Muscle of leg (tissue), 11 donors: ENCODE measurements around the gene GCC1. TPM values are rescaled to one million over a fixed set of nuclear protein-coding genes. Genes with fewer than 3 reads are reported as not detected.
A peak's percentile ranks its signal among the peaks of the same experiment; 100 is the strongest.

Source experiments
- DNase-seq: peaks from one replicate; pipeline ENCODE4 v3.0.0; 2013
- H3K27ac ChIP-seq: one replicate; pipeline ENCODE4 v1.5.1; 2013; ENCODE audit warnings: mild to moderate bottlenecking, low read length, control low read depth
- H3K27me3 ChIP-seq: one replicate; pipeline ENCODE4 v1.6.1; 2013; ENCODE audit warnings: low read length; ENCODE audit not compliant: control insufficient read depth, insufficient read depth
- H3K36me3 ChIP-seq: one replicate; pipeline ENCODE4 v1.6.1; 2013; ENCODE audit warnings: low read length; ENCODE audit not compliant: control insufficient read depth, insufficient read depth
- H3K4me1 ChIP-seq: one replicate; pipeline ENCODE4 v1.6.1; 2013; ENCODE audit warnings: low read length; ENCODE audit not compliant: control insufficient read depth, insufficient read depth
- H3K4me3 ChIP-seq: one replicate; pipeline ENCODE4 v1.5.1; 2013; ENCODE audit warnings: low read length, control low read depth
- H3K9me3 ChIP-seq: replicated peaks from 2 replicates; pipeline ENCODE4 v1.6.1; 2013; ENCODE audit warnings: low read depth, low read length; ENCODE audit not compliant: control insufficient read depth
- WGBS: methylation state at CpG from one replicate; pipeline ENCODE4 v1.1.5; 2013; ENCODE audit warnings: missing lambda C conversion rate; ENCODE audit not compliant: insufficient coverage; 5-methylcytosine and 5-hydroxymethylcytosine counted together
- polyA plus RNA-seq, 8 donors: library from polyadenylated mRNA; unstranded; fragments of 120-200 nt; gene quantifications; one replicate each; pipeline versions ENCODE4 v1.2.1 to v1.2.3, GENCODE V29; 2013; ENCODE audit warnings: inconsistent platforms in 1 of 8, low replicate concordance in 1 of 8; ENCODE audit not compliant: insufficient read length in 8 of 8, insufficient read depth in 1 of 8
- total RNA-seq: library from RNA; stranded (reverse); fragments of 120-200 nt; gene quantifications from one replicate; pipeline ENCODE4 v1.2.4, GENCODE V29; 2013

Gene GCC1
- total and polyA plus RNA-seq, 9 donors = 7.4 to 11.6 (median 9.2) TPM

- Histone ChIP-seq H3K27ac (no peak overlapping the region), H3K9me3 (no peaks in the 10 kb centered on the region), H3K27me3 (no peaks in the 10 kb centered on the region), H3K36me3 (peaks cover 19% of the 10 kb centered on the region), H3K4me3 (no peak overlapping the region), H3K4me1 (peaks cover 15% of the 10 kb centered on the region)
- 100% methylated on average over 1 of the region's 6 CpGs for WGBS
- no peak for DNase-seq
Observed at GRCh38 chr7:127591591-127591990, 6.2 kb upstream of the GCC1 start.

GRCh38 chr7:127591189-127591588, 5.8 kb upstream of the GCC1 start:
- no peak for DNase-seq
- no peak overlapping the region for H3K27ac ChIP-seq
- H3K4me3 ChIP-seq = no peak overlapping the region
- WGBS = 90% methylated on average over 7 of the region's 7 CpGs
- H3K36me3 ChIP-seq = peaks cover 19% of the 10 kb centered on the region
- no peaks in the 10 kb centered on the region for H3K27me3 ChIP-seq
- no peaks in the 10 kb centered on the region for H3K9me3 ChIP-seq
- peaks cover 15% of the 10 kb centered on the region for H3K4me1 ChIP-seq

GRCh38 chr7:127589896-127590295, 4.5 kb upstream of the GCC1 start:
- DNase-seq = no peak
- Histone ChIP-seq H3K36me3 (peaks cover 19% of the 10 kb centered on the region), H3K9me3 (no peaks in the 10 kb centered on the region), H3K27me3 (no peaks in the 10 kb centered on the region), H3K4me1 (peaks cover 18% of the 10 kb centered on the region), H3K27ac (no peak overlapping the region), H3K4me3 (no peak overlapping the region)
- WGBS = 83% methylated on average over 1 of the region's 3 CpGs

- DNase-seq = peak; percentile 68
- Histone ChIP-seq H3K4me3 (peak overlapping the region; percentile 95), H3K27ac (peak overlapping the region; percentile 71), H3K4me1 (peaks cover 28% of the 10 kb centered on the region), H3K27me3 (no peaks in the 10 kb centered on the region), H3K9me3 (no peaks in the 10 kb centered on the region), H3K36me3 (peaks cover 22% of the 10 kb centered on the region)
- 4% methylated on average over 26 of the region's 43 CpGs for WGBS
Observed at GRCh38 chr7:127588697-127589482, 3.5 kb upstream of the GCC1 start.

GRCh38 chr7:127588019-127588696, 2.8 kb upstream of the GCC1 start, which contains the start of gene ARF5:
Gene ARF5 (plus strand): TSS chr7:127588411. CDS start chr7:127588499, 88 bp downstream.
- WGBS = under 1% methylated on average over 74 of the region's 77 CpGs
- Histone ChIP-seq H3K9me3 (no peaks in the 10 kb centered on the region), H3K4me1 (peaks cover 33% of the 10 kb centered on the region), H3K36me3 (peaks cover 25% of the 10 kb centered on the region), H3K27me3 (no peaks in the 10 kb centered on the region), H3K4me3 (peak within 1 kb of the TSS; percentile 95), H3K27ac (peak within 1 kb of the TSS; percentile 88)
- peak; percentile 95 for DNase-seq

- WGBS = 17% methylated on average over 7 of the region's 20 CpGs
- Histone ChIP-seq H3K27me3 (no peaks in the 10 kb centered on the region), H3K27ac (peak overlapping the region; percentile 88), H3K9me3 (no peaks in the 10 kb centered on the region), H3K4me1 (peaks cover 36% of the 10 kb centered on the region), H3K36me3 (peaks cover 30% of the 10 kb centered on the region), H3K4me3 (peak overlapping the region; percentile 79)
- no peak for DNase-seq
Observed at GRCh38 chr7:127587663-127588018, 2.2 kb upstream of the GCC1 start.

- H3K36me3 ChIP-seq = peaks cover 37% of the 10 kb centered on the region
- no peak overlapping the region for H3K27ac ChIP-seq
- H3K27me3 ChIP-seq = no peaks in the 10 kb centered on the region
- 94% methylated on average over 2 of the region's 2 CpGs for WGBS
- H3K4me3 ChIP-seq = no peak overlapping the region
- DNase-seq = no peak
- no peaks in the 10 kb centered on the region for H3K9me3 ChIP-seq
- H3K4me1 ChIP-seq = peaks cover 41% of the 10 kb centered on the region
Observed at GRCh38 chr7:127586346-127586745, 950 bp upstream of the GCC1 start.

GRCh38 chr7:127584648-127585043, 750 bp downstream of the GCC1 start:
- WGBS = 32% methylated on average over 12 of the region's 12 CpGs
- Histone ChIP-seq H3K36me3 (peaks cover 32% of the 10 kb centered on the region), H3K27ac (peak overlapping the region; percentile 39), H3K27me3 (no peaks in the 10 kb centered on the region), H3K4me3 (peak overlapping the region; percentile 85), H3K9me3 (no peaks in the 10 kb centered on the region), H3K4me1 (peaks cover 41% of the 10 kb centered on the region)
- DNase-seq = no peak

- H3K27ac ChIP-seq = no peak overlapping the region
- 58% methylated on average over 12 of the region's 14 CpGs for WGBS
- H3K9me3 ChIP-seq = no peaks in the 10 kb centered on the region
- H3K4me3 ChIP-seq = no peak overlapping the region
- H3K27me3 ChIP-seq = no peaks in the 10 kb centered on the region
- DNase-seq = no peak
- H3K4me1 ChIP-seq = peaks cover 26% of the 10 kb centered on the region
- peaks cover 31% of the 10 kb centered on the region for H3K36me3 ChIP-seq
Observed at GRCh38 chr7:127582361-127582760, 3.0 kb downstream of the GCC1 start.

GRCh38 chr7:127581716-127582115, 3.7 kb downstream of the GCC1 start:
- no peak for DNase-seq
- H3K36me3 ChIP-seq = peaks cover 31% of the 10 kb centered on the region
- peaks cover 26% of the 10 kb centered on the region for H3K4me1 ChIP-seq
- no peak overlapping the region for H3K4me3 ChIP-seq
- WGBS = 67% methylated on average over 1 of the region's 1 CpG
- H3K27ac ChIP-seq = no peak overlapping the region
- H3K9me3 ChIP-seq = no peaks in the 10 kb centered on the region
- H3K27me3 ChIP-seq = no peaks in the 10 kb centered on the region
